ENCODE measurements around the gene DNAH17.
"Not testable (repeated sequence)": the region's sequence is repeated elsewhere in the genome, so short reads cannot be mapped to it uniquely, and the experiment has no call there.

GRCh38 chr17:78466109-78466785 lies 110.9 kb downstream of the DNAH17 start:
- TF ChIP-seq, protein P1, sequence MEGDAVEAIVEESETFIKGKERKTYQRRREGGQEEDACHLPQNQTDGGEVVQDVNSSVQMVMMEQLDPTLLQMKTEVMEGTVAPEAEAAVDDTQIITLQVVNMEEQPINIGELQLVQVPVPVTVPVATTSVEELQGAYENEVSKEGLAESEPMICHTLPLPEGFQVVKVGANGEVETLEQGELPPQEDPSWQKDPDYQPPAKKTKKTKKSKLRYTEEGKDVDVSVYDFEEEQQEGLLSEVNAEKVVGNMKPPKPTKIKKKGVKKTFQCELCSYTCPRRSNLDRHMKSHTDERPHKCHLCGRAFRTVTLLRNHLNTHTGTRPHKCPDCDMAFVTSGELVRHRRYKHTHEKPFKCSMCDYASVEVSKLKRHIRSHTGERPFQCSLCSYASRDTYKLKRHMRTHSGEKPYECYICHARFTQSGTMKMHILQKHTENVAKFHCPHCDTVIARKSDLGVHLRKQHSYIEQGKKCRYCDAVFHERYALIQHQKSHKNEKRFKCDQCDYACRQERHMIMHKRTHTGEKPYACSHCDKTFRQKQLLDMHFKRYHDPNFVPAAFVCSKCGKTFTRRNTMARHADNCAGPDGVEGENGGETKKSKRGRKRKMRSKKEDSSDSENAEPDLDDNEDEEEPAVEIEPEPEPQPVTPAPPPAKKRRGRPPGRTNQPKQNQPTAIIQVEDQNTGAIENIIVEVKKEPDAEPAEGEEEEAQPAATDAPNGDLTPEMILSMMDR (IDR thresholded peaks at IDR 0.05; ENCODE audit: control extremely low read depth in 1 of 3, insufficient read depth in 1 of 3, low read depth in 1 of 3, low read length in 3 of 3), result not testable (repeated sequence)
- TF ChIP-seq POLR2AphosphoS5 (IDR thresholded peaks at IDR 0.05; ENCODE audit: low read depth, low read length); CEBPB (IDR thresholded peaks at IDR 0.05; ENCODE audit: low read depth, low read length); EZH2 (IDR thresholded peaks at IDR 0.05; ENCODE audit: low read depth, low read length, severe bottlenecking); FOSL1 (IDR thresholded peaks at IDR 0.05; ENCODE audit: insufficient read depth, low read depth, low read length); RAD21 (IDR thresholded peaks at IDR 0.05 in 1 of 2, conservative IDR thresholded peaks at IDR 0.05 in 1 of 2; ENCODE audit: low read depth in 2 of 2, low read length in 2 of 2); CREB1 (IDR thresholded peaks at IDR 0.05); NRF1 (IDR thresholded peaks at IDR 0.05; ENCODE audit: low read depth, low read length); KDM1A (IDR thresholded peaks at IDR 0.05; ENCODE audit: borderline replicate concordance, low read length); GABPA (IDR thresholded peaks at IDR 0.05; ENCODE audit: borderline replicate concordance, insufficient read depth, low read length); SIN3A (conservative IDR thresholded peaks at IDR 0.05 in 1 of 2, IDR thresholded peaks at IDR 0.05 in 1 of 2; ENCODE audit: low read depth in 1 of 2, low read length in 2 of 2); CHD2 (IDR thresholded peaks at IDR 0.05; ENCODE audit: low read length); POLR2A (IDR thresholded peaks at IDR 0.05; ENCODE audit: control extremely low read depth in 1 of 2, low read depth in 2 of 2, low read length in 2 of 2): not testable (repeated sequence)
